H1 (cell line): ENCODE measurements around the gene MYO1A. TPM values are rescaled to one million over a fixed set of nuclear protein-coding genes. Genes with fewer than 3 reads are reported as not detected.

Experiments used
- CTCF ChIA-PET: fragments of 300-600 bp; sonication (Branson Sonifier 250); formaldehyde crosslinking; loops from one replicate; lab custom pipeline; 2021; ENCODE audit not compliant: partially characterized antibody; lab: Charles Lee
- POLR2A ChIA-PET: fragments of 300-600 bp; sonication (Branson Sonifier 250); formaldehyde crosslinking; loops from one replicate; lab custom pipeline; 2021; ENCODE audit warnings: inconsistent platforms; ENCODE audit not compliant: partially characterized antibody; lab: Charles Lee
- DNase-seq, 2 experiments: peaks; one replicate each; pipeline versions ENCODE4 v3.0.0 to v3.0.0-alpha.2; 2010 to 2022; ENCODE audit warnings: low spot score in 2 of 2, low read depth in 1 of 2, mixed read lengths in 1 of 2
- FAIRE-seq: peaks from 2 replicates; lab custom pipeline; 2011; peaks lifted over from hg19 to GRCh38; lab: Jason Lieb, UNC
- H2AFZ ChIP-seq: 2 replicates; pipeline ENCODE4 v1.8.1; 2012; ENCODE audit warnings: low read length, inconsistent platforms
- H2AK5ac ChIP-seq: 2 replicates; pipeline ENCODE4 v1.6.1; 2013; ENCODE audit warnings: low read depth, low read length
- H2BK120ac ChIP-seq: replicated peaks from 2 replicates; pipeline ENCODE3; 2013; ENCODE audit warnings: low read depth, low read length, inconsistent platforms
- H2BK12ac ChIP-seq: 2 replicates; pipeline ENCODE4 v1.6.1; 2013; ENCODE audit warnings: low read depth, low read length
- H2BK15ac ChIP-seq: 2 replicates; pipeline ENCODE4 v1.6.1; 2013; ENCODE audit warnings: low read length
- H2BK20ac ChIP-seq: 2 replicates; pipeline ENCODE4 v1.6.1; 2013; ENCODE audit warnings: low read length
- H2BK5ac ChIP-seq: 2 replicates; pipeline ENCODE4 v1.6.1; 2013; ENCODE audit warnings: low read depth, low read length
- H3K14ac ChIP-seq: 2 replicates; pipeline ENCODE4 v1.6.1; 2013; ENCODE audit warnings: inconsistent platforms; ENCODE audit not compliant: insufficient read length
- H3K18ac ChIP-seq: 2 replicates; pipeline ENCODE4 v1.6.1; 2013; ENCODE audit warnings: low read length; ENCODE audit errors: extremely low read depth
- H3K23ac ChIP-seq: 2 replicates; pipeline ENCODE4 v1.6.1; 2013; ENCODE audit warnings: inconsistent platforms; ENCODE audit not compliant: insufficient read length
- H3K23me2 ChIP-seq: 2 replicates; pipeline ENCODE4 v1.6.1; 2013; ENCODE audit warnings: low read depth, low read length
- H3K27ac ChIP-seq: 2 replicates; pipeline ENCODE4 v1.6.1; 2011; ENCODE audit warnings: low read depth, low read length, inconsistent platforms
- H3K27me3 ChIP-seq, 4 experiments: replicated peaks in 1 of 4; 1 replicate in 1 of 4; 2 replicates in 3 of 4; pipeline versions ENCODE4 v1.6.1 to v1.8.1; 2011 to 2013; ENCODE audit warnings: low read length in 3 of 4, mild to moderate bottlenecking in 3 of 4, inconsistent platforms in 2 of 4, mixed read lengths in 2 of 4, moderate library complexity in 1 of 4; ENCODE audit not compliant: control insufficient read depth in 3 of 4, insufficient read depth in 3 of 4; ENCODE audit errors: extremely low read depth in 1 of 4
- H3K36me3 ChIP-seq, 4 experiments: 2 replicates each; pipeline versions ENCODE4 v1.6.1 to v1.8.1; 2011 to 2013; ENCODE audit warnings: mild to moderate bottlenecking in 4 of 4, low read length in 3 of 4, moderate library complexity in 2 of 4, control low read depth in 1 of 4, inconsistent platforms in 1 of 4; ENCODE audit not compliant: insufficient read depth in 4 of 4, control insufficient read depth in 2 of 4
- H3K4ac ChIP-seq: replicated peaks from 2 replicates; pipeline ENCODE3; 2013; ENCODE audit warnings: low read length, low read depth, mixed read lengths, inconsistent platforms; ENCODE audit not compliant: insufficient read length
- H3K4me1 ChIP-seq, 4 experiments: replicated peaks in 1 of 4; 1 replicate in 1 of 4; 2 replicates in 3 of 4; pipeline versions ENCODE4 v1.6.1 to v1.8.1; 2011 to 2013; ENCODE audit warnings: low read length in 3 of 4, inconsistent platforms in 2 of 4, mixed read lengths in 1 of 4; ENCODE audit not compliant: insufficient read depth in 4 of 4, control insufficient read depth in 3 of 4
- H3K4me2 ChIP-seq, 2 experiments: 2 replicates each; pipeline versions ENCODE4 v1.6.1 to v1.8.1; 2011 to 2013; ENCODE audit warnings: low read depth in 2 of 2, low read length in 2 of 2, control low read depth in 1 of 2, inconsistent platforms in 1 of 2, mild to moderate bottlenecking in 1 of 2; ENCODE audit not compliant: insufficient read depth in 1 of 2
- H3K4me3 ChIP-seq, 4 experiments: fragments of 200-600, 300-600 bp in 1 of 4; sonication (generic), shearing (Covaris generic), sonication (Bioruptor Twin) in 1 of 4; 2 replicates each; pipeline versions ENCODE4 v1.5.1 to v1.8.1; 2011 to 2016; ENCODE audit warnings: low read length in 4 of 4, low read depth in 3 of 4, control low read depth in 2 of 4, inconsistent platforms in 2 of 4, mild to moderate bottlenecking in 2 of 4, mixed read lengths in 1 of 4, moderate library complexity in 1 of 4; ENCODE audit not compliant: insufficient read depth in 2 of 4; ENCODE audit errors: extremely low read depth in 1 of 4
- H3K56ac ChIP-seq: replicated peaks from 2 replicates; pipeline ENCODE3; 2013; ENCODE audit warnings: low read depth, mild to moderate bottlenecking, mixed read lengths, low read length, inconsistent platforms; ENCODE audit not compliant: insufficient read length
- H3K79me1 ChIP-seq: 2 replicates; pipeline ENCODE4 v1.6.1; 2013; ENCODE audit warnings: low read depth, low read length, control low read depth
- H3K79me2 ChIP-seq, 2 experiments: 2 replicates each; pipeline versions ENCODE4 v1.6.1 to v1.8.1; 2012 to 2013; ENCODE audit warnings: low read length in 2 of 2, mild to moderate bottlenecking in 2 of 2, inconsistent platforms in 1 of 2; ENCODE audit not compliant: insufficient read depth in 2 of 2, control insufficient read depth in 1 of 2
- H3K9ac ChIP-seq, 4 experiments: replicated peaks in 1 of 4; 1 replicate in 1 of 4; 2 replicates in 3 of 4; pipeline versions ENCODE4 v1.6.1 to v1.8.1; 2011 to 2013; ENCODE audit warnings: low read depth in 3 of 4, low read length in 3 of 4, control low read depth in 2 of 4, mild to moderate bottlenecking in 2 of 4, moderate library complexity in 2 of 4, inconsistent platforms in 1 of 4; ENCODE audit errors: extremely low read depth in 1 of 4
- H3K9me3 ChIP-seq, 2 experiments: 2 replicates each; pipeline versions ENCODE4 v1.6.1 to v1.8.1; 2012 to 2013; ENCODE audit warnings: mild to moderate bottlenecking in 2 of 2, moderate library complexity in 2 of 2, control low read depth in 1 of 2, inconsistent platforms in 1 of 2, low read depth in 1 of 2, low read length in 1 of 2, mixed read lengths in 1 of 2; ENCODE audit not compliant: insufficient read depth in 2 of 2
- H4K20me1 ChIP-seq, 2 experiments: replicated peaks in 1 of 2; 2 replicates each; pipeline versions ENCODE3 to v1.8.1; 2011 to 2013; ENCODE audit warnings: inconsistent platforms in 2 of 2, low read length in 2 of 2, mild to moderate bottlenecking in 1 of 2; ENCODE audit not compliant: insufficient read depth in 2 of 2, control insufficient read depth in 1 of 2
- H4K5ac ChIP-seq: 2 replicates; pipeline ENCODE4 v1.6.1; 2013; ENCODE audit warnings: low read length, low read depth, mixed read lengths, inconsistent platforms; ENCODE audit not compliant: insufficient read length
- H4K8ac ChIP-seq: 2 replicates; pipeline ENCODE4 v1.8.0; 2013; ENCODE audit warnings: mild to moderate bottlenecking, moderate library complexity, low read length, inconsistent platforms; ENCODE audit not compliant: insufficient read depth; ENCODE audit errors: extremely low read depth
- H4K91ac ChIP-seq: replicated peaks from 2 replicates; pipeline ENCODE3; 2013; ENCODE audit warnings: low read length, mixed read lengths, inconsistent platforms; ENCODE audit not compliant: insufficient read length
- ASH2L ChIP-seq: fragments of 200-600, 300-600 bp; sonication (generic); IDR thresholded peaks from one replicate; pipeline ENCODE4 v1.7.1; 2017; ENCODE audit warnings: low read length
- CBX8 ChIP-seq: fragments of 300-800, 300-1000 bp; sonication (generic); IDR thresholded peaks from 2 replicates; pipeline ENCODE4 v1.7.1; 2016; ENCODE audit warnings: low read depth, low read length, borderline replicate concordance
- EGR1 ChIP-seq: IDR thresholded peaks from 2 replicates; pipeline ENCODE4 v1.6.1; 2011; ENCODE audit warnings: low read depth, low read length, borderline replicate concordance
- GABPA ChIP-seq: IDR thresholded peaks from 2 replicates; pipeline ENCODE4 v1.6.1; 2011; ENCODE audit warnings: mild to moderate bottlenecking, low read length, moderate library complexity, borderline replicate concordance; ENCODE audit not compliant: insufficient read depth
- HDAC2 ChIP-seq, 2 experiments: fragments of 300-600 bp in 1 of 2; sonication (generic) in 1 of 2; IDR thresholded peaks; 2 replicates each; pipeline ENCODE4 v1.6.1; 2011 to 2012; ENCODE audit warnings: low read depth in 2 of 2, low read length in 2 of 2, mild to moderate bottlenecking in 2 of 2, moderate library complexity in 2 of 2, borderline replicate concordance in 1 of 2, inconsistent platforms in 1 of 2
- KDM1A ChIP-seq: fragments of 200-600, 300-600 bp; sonication (generic); IDR thresholded peaks from 2 replicates; pipeline ENCODE4 v1.7.1; 2016; ENCODE audit warnings: mild to moderate bottlenecking, low read length, borderline replicate concordance
- KDM4A ChIP-seq: IDR thresholded peaks from one replicate; pipeline ENCODE4 v1.7.1; 2012; ENCODE audit warnings: low read depth, mild to moderate bottlenecking, moderate library complexity, low read length, inconsistent platforms; ENCODE audit not compliant: severe bottlenecking
- KDM5A ChIP-seq: fragments of 200-600 bp; IDR thresholded peaks from 2 replicates; pipeline ENCODE4 v1.7.1; 2012; ENCODE audit warnings: mild to moderate bottlenecking, low read length, inconsistent platforms, mixed read lengths
- POLR2A ChIP-seq, 2 experiments: IDR thresholded peaks; 1 replicate in 1 of 2; 2 replicates in 1 of 2; pipeline ENCODE4 v1.6.1; 2011; ENCODE audit warnings: low read depth in 2 of 2, low read length in 2 of 2, mild to moderate bottlenecking in 2 of 2; ENCODE audit errors: control extremely low read depth in 1 of 2
- RAD21 ChIP-seq, 2 experiments: IDR thresholded peaks in 1 of 2; conservative IDR thresholded peaks in 1 of 2; 2 replicates each; pipeline ENCODE4 v1.6.1; 2011; ENCODE audit warnings: low read depth in 2 of 2, low read length in 2 of 2, improper control_type of control experiment in 1 of 2, inconsistent platforms in 1 of 2, mild to moderate bottlenecking in 1 of 2, moderate library complexity in 1 of 2
- TAF7 ChIP-seq: optimal IDR thresholded peaks from 2 replicates; pipeline ENCODE3; 2011; ENCODE audit warnings: low read depth, mild to moderate bottlenecking, inconsistent platforms, low read length, moderate library complexity, borderline replicate concordance
- TBP ChIP-seq: IDR thresholded peaks from 2 replicates; pipeline ENCODE4 v1.6.1; 2011; ENCODE audit warnings: low read depth, low read length, improper control_type of control experiment
- WGBS, 2 experiments: shearing (Covaris generic) in 1 of 2; methylation state at CpG; one replicate each; pipeline versions ENCODE4 v1.1.6 to v1.1.7; 2013 to 2015; ENCODE audit warnings: low lambda C conversion rate in 2 of 2, mixed read lengths in 2 of 2, inconsistent platforms in 1 of 2, low coverage in 1 of 2, missing lambda C conversion rate in 1 of 2; ENCODE audit not compliant: insufficient replicate concordance in 2 of 2, insufficient coverage in 1 of 2, insufficient read length in 1 of 2; ENCODE audit errors: extremely low coverage in 1 of 2, missing lambda C conversion rate in 1 of 2; 5-methylcytosine and 5-hydroxymethylcytosine counted together
- polyA plus RNA-seq, 7 experiments: library from polyadenylated mRNA; depleted of rRNA in 3 of 7; stranded (reverse) in 5 of 7; unstranded in 2 of 7; fragments of >200 nt in 5 of 7; fragments of 200-250 nt in 2 of 7; gene quantifications; 1 replicate in 5 of 7; 2 replicates in 1 of 7; 4 replicates in 1 of 7; pipeline versions ENCODE4 v1.2.1 to v1.2.3, GENCODE V29; 2011 to 2013; ENCODE audit warnings: missing spikeins in 2 of 7, mixed read lengths in 2 of 7
- total RNA-seq: library from RNA; stranded (reverse); fragmentation: NEBNext Ultra II Directional; extraction: Animal tissue kit (Norgen Biotek cat#: 25700); gene quantifications from 2 replicates; pipeline ENCODE4 v1.2.1, GENCODE V29; 2021

Gene MYO1A
- total and polyA plus RNA-seq, 2 of the 8 experiments (the other 6 are each of a cell fraction or from before 2014, with no cell fraction given), result 0.54 to 0.77 TPM

DNA sequence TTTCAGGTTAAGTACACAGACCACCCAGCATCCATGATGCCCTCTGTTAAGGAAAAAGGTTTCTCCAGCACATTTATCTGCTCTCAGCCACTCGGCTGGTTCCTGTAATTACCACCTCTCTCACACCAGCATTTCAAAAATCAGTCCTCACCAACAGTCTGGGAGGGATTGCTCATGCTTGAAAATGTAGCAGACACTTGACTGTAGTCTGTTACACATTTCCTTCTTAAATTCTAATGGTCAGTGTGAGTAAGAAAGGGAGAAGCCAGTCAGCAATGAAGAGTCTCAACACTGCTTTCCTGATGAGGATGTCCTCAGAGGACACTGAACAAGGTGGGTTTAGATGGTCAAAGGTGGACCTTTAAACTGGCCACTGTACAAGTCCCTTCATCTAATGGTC lies 49.5 kb downstream of the MYO1A start:
- POLR2A ChIA-PET, result interaction anchor here (1.0 to 2.1 kb wide), 3 partner anchors 9 to 371 kb away, joined by 3 to 5 read pairs (median 3); no protein-coding TSS in a partner anchor
- TF ChIP-seq RAD21 (IDR thresholded peaks at IDR 0.05 in 1 of 2, conservative IDR thresholded peaks at IDR 0.05 in 1 of 2; ENCODE audit: low read depth in 2 of 2, low read length in 2 of 2) (no peak), GABPA (no peak), HDAC2 (IDR thresholded peaks at IDR 0.05; ENCODE audit: borderline replicate concordance in 1 of 2, low read depth in 2 of 2, low read length in 2 of 2) (no peak), TBP (no peak), KDM5A (no peak), KDM1A (no peak), ASH2L (no peak), KDM4A (no peak), CBX8 (no peak), EGR1 (no peak), POLR2A (IDR thresholded peaks at IDR 0.05; ENCODE audit: control extremely low read depth in 1 of 2, low read depth in 2 of 2, low read length in 2 of 2) (no peak), TAF7 (no peak)

More for the DNA sequence above, 49.5 kb downstream of the MYO1A start:
- H3K9ac ChIP-seq, result no peak overlapping the region
- no peak overlapping the region for H3K14ac ChIP-seq
- no peak overlapping the region for H4K91ac ChIP-seq
- H3K79me1 ChIP-seq, result peaks cover 14% of the 10 kb centered on the region
- no peak overlapping the region for H3K23ac ChIP-seq
- H3K27me3 ChIP-seq, result no peaks in the 10 kb centered on the region
- no peak overlapping the region for H3K27ac ChIP-seq
- no peak overlapping the region for H3K4me3 ChIP-seq
- H3K79me2 ChIP-seq, result peaks cover 0 to 66% of the 10 kb centered on the region in 2 experiments
- no peak overlapping the region for H4K5ac ChIP-seq
- no peaks in the 10 kb centered on the region for H3K9me3 ChIP-seq
- H2BK120ac ChIP-seq, result no peak overlapping the region
- peaks cover 27 to 39% (median 34%) of the 10 kb centered on the region in 4 experiments for H3K36me3 ChIP-seq
- CTCF ChIA-PET, result interaction anchor here (0.8 to 10.6 kb wide), 10 partner anchors 7 to 240 kb away, joined by 3 to 187 read pairs (median 22); partner anchors contain the start of genes HSD17B6 and TAC3
- no peak overlapping the region for H2BK12ac ChIP-seq
- no peak overlapping the region for H4K8ac ChIP-seq
- no peak overlapping the region for H3K56ac ChIP-seq
- FAIRE-seq (no peak), DNase-seq (no peak)
- H2BK5ac ChIP-seq, result no peak overlapping the region
- no peaks in the 10 kb centered on the region; a peak in 1 of 7 replicates for H3K4me1 ChIP-seq
- no peak overlapping the region for H3K4ac ChIP-seq
- no peaks in the 10 kb centered on the region for H3K23me2 ChIP-seq
- H3K18ac ChIP-seq, result no peak overlapping the region
- H3K4me2 ChIP-seq, result no peak overlapping the region
- no peak overlapping the region for H2AK5ac ChIP-seq
- 82% methylated on average over 1 of the region's 1 CpG; no CpG with 5 or more reads in 1 of the 2 experiments for WGBS, 2 experiments
- no peak overlapping the region for H2BK20ac ChIP-seq
- H2BK15ac ChIP-seq, result no peak overlapping the region
- no peak overlapping the region for H2AFZ ChIP-seq
- peaks cover 3 to 15% of the 10 kb centered on the region in 2 experiments for H4K20me1 ChIP-seq
